PC-3 (cell line): ENCODE results near the gene PPP1R14C. TPM values are rescaled to one million over a fixed set of nuclear protein-coding genes. Genes with fewer than 3 reads are reported as not detected.

ENCODE experiments used
- ATAC-seq: fragments of 200-7000 bp; cut with Tn5 transposase; 2 replicates; pipeline ENCODE4 v1.9.1; 2020; ENCODE audit warnings: mild to moderate bottlenecking, moderate library complexity
- BruUV-seq: library from RNA; stranded (reverse); fragments of 400-500 nt; replicated peaks from 2 replicates; lab custom pipeline; 2021; lab: Mats Ljungman, UMichigan
- CTCF ChIA-PET: fragments of 300-600 bp; sonication (Branson Sonifier 250); formaldehyde crosslinking; loops from one replicate; lab custom pipeline; 2022; ENCODE audit warnings: antibody characterized with exemption; lab: Charles Lee
- POLR2A ChIA-PET: fragments of 300-600 bp; sonication (Branson Sonifier 250); formaldehyde crosslinking; loops from one replicate; lab custom pipeline; 2022; ENCODE audit warnings: antibody characterized with exemption; ENCODE audit not compliant: unreplicated experiment; lab: Charles Lee
- DNase-seq: peaks from one replicate; pipeline ENCODE4 v3.0.0-alpha.2; 2015
- H2AFZ ChIP-seq: fragments of 300-600 bp; sonication (generic); 2 replicates; pipeline ENCODE4 v1.6.0; 2016; ENCODE audit warnings: antibody characterized with exemption, low read length
- H3F3A ChIP-seq: fragments of 300-600 bp; sonication (generic); one replicate; pipeline ENCODE4 v1.6.0; 2017; ENCODE audit warnings: antibody characterized with exemption, low read length, control low read depth, mild to moderate bottlenecking; ENCODE audit not compliant: unreplicated experiment
- H3K27ac ChIP-seq: fragments of 300-600 bp; sonication (generic); 2 replicates; pipeline ENCODE4 v1.5.1; 2016; ENCODE audit warnings: mild to moderate bottlenecking, low read length
- H3K27me3 ChIP-seq: fragments of 300-600 bp; sonication (generic); 2 replicates; pipeline ENCODE4 v1.6.1; 2016; ENCODE audit warnings: low read length, mixed read lengths
- H3K36me3 ChIP-seq: fragments of 300-600 bp; sonication (generic); 2 replicates; pipeline ENCODE4 v1.6.1; 2016; ENCODE audit warnings: low read depth, mixed run types, low read length, mixed read lengths
- H3K4me1 ChIP-seq: fragments of 300-600 bp; sonication (generic); 2 replicates; pipeline ENCODE4 v1.5.1; 2016; ENCODE audit warnings: low read length; ENCODE audit not compliant: insufficient read depth
- H3K4me2 ChIP-seq: fragments of 300-600 bp; sonication (generic); 2 replicates; pipeline ENCODE4 v1.6.0; 2016; ENCODE audit warnings: low read length
- H3K4me3 ChIP-seq: fragments of 300-600 bp; sonication (generic); 2 replicates; pipeline ENCODE4 v1.5.1; 2016; ENCODE audit warnings: mild to moderate bottlenecking, low read length, mixed read lengths
- H3K79me2 ChIP-seq: fragments of 300-600 bp; sonication (generic); 2 replicates; pipeline ENCODE4 v1.6.1; 2017; ENCODE audit warnings: low read length, mixed read lengths
- H3K9ac ChIP-seq: fragments of 300-600 bp; sonication (generic); 2 replicates; pipeline ENCODE4 v1.6.0; 2016; ENCODE audit warnings: mild to moderate bottlenecking, low read length
- H3K9me2 ChIP-seq: fragments of 300-600 bp; sonication (generic); replicated peaks from 2 replicates; pipeline ENCODE4 v1.6.1; 2016; ENCODE audit warnings: mixed run types, low read length, mixed read lengths
- H3K9me3 ChIP-seq: fragments of 300-600 bp; sonication (generic); 2 replicates; pipeline ENCODE4 v1.6.1; 2016; ENCODE audit warnings: low read length, mixed read lengths
- H4K20me1 ChIP-seq: fragments of 300-600 bp; sonication (generic); 2 replicates; pipeline ENCODE4 v1.6.1; 2016; ENCODE audit warnings: low read length, mixed read lengths
- EZH2 ChIP-seq: fragments of 300-600 bp; sonication (generic); IDR thresholded peaks from one replicate; pipeline ENCODE4 v1.6.1; 2017; ENCODE audit warnings: antibody characterized with exemption, mild to moderate bottlenecking, low read length; ENCODE audit not compliant: unreplicated experiment
- EZH2phosphoT487 ChIP-seq: fragments of 300-600 bp; sonication (generic); IDR thresholded peaks from 2 replicates; pipeline ENCODE4 v1.6.1; 2018; ENCODE audit warnings: mild to moderate bottlenecking, antibody characterized with exemption, low read length, borderline replicate concordance
- intact Hi-C: fragments of 100-400 bp; cut with micrococcal nuclease; formaldehyde crosslinking; loops from 2 replicates; pipeline ENCODE4 v1.9.0; 2023
- total RNA-seq: library from RNA; depleted of rRNA; stranded (reverse); fragments of >200 nt; gene quantifications from 2 replicates; pipeline ENCODE4 v1.2.3, GENCODE V29; 2014
- TF ChIP-seq, protein P1 (sequence below): fragments of 300-600 bp; sonication (generic); conservative IDR thresholded peaks from 2 replicates; pipeline ENCODE4 v1.5.1; 2017; ENCODE audit warnings: antibody characterized with exemption, low read depth, mild to moderate bottlenecking, low read length

PPP1R14C gene
- total RNA-seq, 1 experiment from 2014 or later: 1.1 TPM

DNA sequence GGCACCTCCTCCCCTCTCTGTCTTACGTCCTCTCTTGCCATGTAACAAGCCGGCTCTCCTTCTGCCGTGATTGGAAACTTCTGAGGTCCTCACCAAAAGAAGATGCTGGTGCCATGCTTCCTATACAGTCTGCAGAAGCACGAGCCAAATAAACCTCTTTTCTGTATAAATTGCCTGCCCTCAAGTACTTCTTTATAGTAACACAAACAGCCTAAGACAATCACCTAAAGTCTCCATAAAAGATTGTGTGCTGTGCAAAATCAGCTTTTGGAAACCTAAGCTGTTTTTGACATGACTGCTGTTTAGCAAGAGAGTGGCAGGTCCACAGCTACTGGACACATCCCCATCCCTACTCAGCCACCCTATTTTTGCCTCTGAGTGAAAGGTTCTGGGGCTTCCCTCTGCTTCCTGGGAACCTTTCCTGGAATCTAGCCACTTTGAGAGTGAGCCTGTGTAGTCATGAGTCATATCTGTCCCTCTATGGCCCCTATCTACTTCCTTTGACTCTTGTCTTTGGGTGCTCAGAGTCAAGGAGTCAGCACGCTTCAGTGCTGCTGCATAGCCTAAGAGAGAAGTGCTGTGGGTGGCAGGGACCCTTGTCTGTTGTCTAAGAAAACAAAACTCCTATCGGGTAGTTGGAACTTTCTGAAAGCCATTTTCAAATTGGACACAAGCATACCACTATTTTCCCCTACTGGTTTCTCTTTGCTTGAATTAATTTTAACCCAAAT is 110.0 kb downstream of the PPP1R14C start:
- Histone ChIP-seq H3K79me2 (no peaks in the 10 kb centered on the region), H3K4me1 (peaks cover 13% of the 10 kb centered on the region), H2AFZ (no peak overlapping the region), H3K4me2 (no peak overlapping the region), H3F3A (no peaks in the 10 kb centered on the region), H3K4me3 (no peak overlapping the region), H3K9me3 (no peaks in the 10 kb centered on the region), H3K27me3 (no peaks in the 10 kb centered on the region), H3K9ac (no peak overlapping the region), H3K9me2 (no peaks in the 10 kb centered on the region), H3K27ac (no peak overlapping the region), H3K36me3 (no peaks in the 10 kb centered on the region), H4K20me1 (no peaks in the 10 kb centered on the region)
- DNase-seq (peak; percentile 42), ATAC-seq (no peak)
- TF ChIP-seq, protein P1, sequence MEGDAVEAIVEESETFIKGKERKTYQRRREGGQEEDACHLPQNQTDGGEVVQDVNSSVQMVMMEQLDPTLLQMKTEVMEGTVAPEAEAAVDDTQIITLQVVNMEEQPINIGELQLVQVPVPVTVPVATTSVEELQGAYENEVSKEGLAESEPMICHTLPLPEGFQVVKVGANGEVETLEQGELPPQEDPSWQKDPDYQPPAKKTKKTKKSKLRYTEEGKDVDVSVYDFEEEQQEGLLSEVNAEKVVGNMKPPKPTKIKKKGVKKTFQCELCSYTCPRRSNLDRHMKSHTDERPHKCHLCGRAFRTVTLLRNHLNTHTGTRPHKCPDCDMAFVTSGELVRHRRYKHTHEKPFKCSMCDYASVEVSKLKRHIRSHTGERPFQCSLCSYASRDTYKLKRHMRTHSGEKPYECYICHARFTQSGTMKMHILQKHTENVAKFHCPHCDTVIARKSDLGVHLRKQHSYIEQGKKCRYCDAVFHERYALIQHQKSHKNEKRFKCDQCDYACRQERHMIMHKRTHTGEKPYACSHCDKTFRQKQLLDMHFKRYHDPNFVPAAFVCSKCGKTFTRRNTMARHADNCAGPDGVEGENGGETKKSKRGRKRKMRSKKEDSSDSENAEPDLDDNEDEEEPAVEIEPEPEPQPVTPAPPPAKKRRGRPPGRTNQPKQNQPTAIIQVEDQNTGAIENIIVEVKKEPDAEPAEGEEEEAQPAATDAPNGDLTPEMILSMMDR: no peak
- TF ChIP-seq EZH2 (no peak), EZH2phosphoT487 (no peak)
- POLR2A ChIA-PET: no interaction called here
- BruUV-seq: no TSS peak
- CTCF ChIA-PET: no interaction called here
- intact Hi-C loops: no loop called here

GRCh38 chr6:150253489-150253888 is 110.6 kb downstream of the PPP1R14C start:
- Histone ChIP-seq H3K4me2 (no peak overlapping the region), H3F3A (no peaks in the 10 kb centered on the region), H3K27ac (no peak overlapping the region), H3K4me3 (no peak overlapping the region), H3K9me2 (no peaks in the 10 kb centered on the region), H3K9me3 (no peaks in the 10 kb centered on the region), H3K79me2 (no peaks in the 10 kb centered on the region), H2AFZ (no peak overlapping the region), H3K9ac (no peak overlapping the region), H3K36me3 (no peaks in the 10 kb centered on the region), H4K20me1 (no peaks in the 10 kb centered on the region), H3K27me3 (no peaks in the 10 kb centered on the region), H3K4me1 (peaks cover 13% of the 10 kb centered on the region)
- ATAC-seq: no peak
- no peak for DNase-seq
- TF ChIP-seq EZH2 (no peak), EZH2phosphoT487 (no peak)
- TF ChIP-seq, protein P1: no peak
- intact Hi-C loops: no loop called here
- no TSS peak for BruUV-seq
- POLR2A ChIA-PET: no interaction called here
- CTCF ChIA-PET: no interaction called here

GRCh38 chr6:150254770-150255169 is 111.9 kb downstream of the PPP1R14C start:
- Histone ChIP-seq H3K4me2 (no peak overlapping the region), H3K4me1 (peaks cover 13% of the 10 kb centered on the region), H3K27me3 (no peaks in the 10 kb centered on the region), H3K79me2 (no peaks in the 10 kb centered on the region), H3K4me3 (no peak overlapping the region), H3K27ac (no peak overlapping the region), H4K20me1 (no peaks in the 10 kb centered on the region), H3K9me2 (no peaks in the 10 kb centered on the region), H3K9me3 (no peaks in the 10 kb centered on the region), H3K9ac (no peak overlapping the region), H3K36me3 (no peaks in the 10 kb centered on the region), H3F3A (no peaks in the 10 kb centered on the region), H2AFZ (no peak overlapping the region)
- ATAC-seq: no peak
- ChIA-PET POLR2A (no interaction called here), CTCF (no interaction called here)
- TF ChIP-seq, protein P1: no peak
- TF ChIP-seq EZH2 (no peak), EZH2phosphoT487 (no peak)
- no peak for DNase-seq
- intact Hi-C loops: no loop called here
- BruUV-seq: no TSS peak
